Measurements from ENCODE around the gene SLCO1B3.

SLCO1B3 gene

DNA sequence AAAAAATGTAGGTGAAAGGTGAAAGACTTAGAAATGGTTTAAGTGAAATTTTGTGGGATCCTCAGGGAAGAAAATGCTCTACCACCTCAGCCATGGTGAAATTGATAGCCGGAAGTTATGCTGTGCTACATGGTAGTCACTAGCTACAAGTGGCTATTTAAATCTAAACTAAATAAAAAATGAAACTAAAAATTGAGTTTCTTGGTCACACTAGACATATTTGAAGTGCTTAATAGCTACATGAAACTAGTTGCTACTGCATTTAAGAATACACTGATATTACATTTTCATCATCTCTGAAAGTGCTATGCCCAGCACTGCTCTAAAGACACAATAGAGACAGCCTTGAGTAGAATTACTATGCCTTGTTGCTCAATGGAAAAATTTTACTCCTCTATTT, 10.3 kb upstream of the SLCO1B3 start:
- DNase-seq (ENCODE audit: low read depth): no peak
- TF ChIP-seq, protein P1, sequence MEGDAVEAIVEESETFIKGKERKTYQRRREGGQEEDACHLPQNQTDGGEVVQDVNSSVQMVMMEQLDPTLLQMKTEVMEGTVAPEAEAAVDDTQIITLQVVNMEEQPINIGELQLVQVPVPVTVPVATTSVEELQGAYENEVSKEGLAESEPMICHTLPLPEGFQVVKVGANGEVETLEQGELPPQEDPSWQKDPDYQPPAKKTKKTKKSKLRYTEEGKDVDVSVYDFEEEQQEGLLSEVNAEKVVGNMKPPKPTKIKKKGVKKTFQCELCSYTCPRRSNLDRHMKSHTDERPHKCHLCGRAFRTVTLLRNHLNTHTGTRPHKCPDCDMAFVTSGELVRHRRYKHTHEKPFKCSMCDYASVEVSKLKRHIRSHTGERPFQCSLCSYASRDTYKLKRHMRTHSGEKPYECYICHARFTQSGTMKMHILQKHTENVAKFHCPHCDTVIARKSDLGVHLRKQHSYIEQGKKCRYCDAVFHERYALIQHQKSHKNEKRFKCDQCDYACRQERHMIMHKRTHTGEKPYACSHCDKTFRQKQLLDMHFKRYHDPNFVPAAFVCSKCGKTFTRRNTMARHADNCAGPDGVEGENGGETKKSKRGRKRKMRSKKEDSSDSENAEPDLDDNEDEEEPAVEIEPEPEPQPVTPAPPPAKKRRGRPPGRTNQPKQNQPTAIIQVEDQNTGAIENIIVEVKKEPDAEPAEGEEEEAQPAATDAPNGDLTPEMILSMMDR (IDR thresholded peaks at IDR 0.05; ENCODE audit: control insufficient read depth, extremely low read depth, insufficient read depth): no peak
- no peak overlapping the region for H3K4me3 ChIP-seq (ENCODE audit: low read depth, low read length)

- TF ChIP-seq, protein P1 (IDR thresholded peaks at IDR 0.05; ENCODE audit: control insufficient read depth, extremely low read depth, insufficient read depth): no peak
- no peak overlapping the region for H3K4me3 ChIP-seq (ENCODE audit: low read depth, low read length)
- DNase-seq (ENCODE audit: low read depth): no peak
Measured at GRCh38 chr12:20801035-20801434, 9.5 kb upstream of the SLCO1B3 start.

DNA sequence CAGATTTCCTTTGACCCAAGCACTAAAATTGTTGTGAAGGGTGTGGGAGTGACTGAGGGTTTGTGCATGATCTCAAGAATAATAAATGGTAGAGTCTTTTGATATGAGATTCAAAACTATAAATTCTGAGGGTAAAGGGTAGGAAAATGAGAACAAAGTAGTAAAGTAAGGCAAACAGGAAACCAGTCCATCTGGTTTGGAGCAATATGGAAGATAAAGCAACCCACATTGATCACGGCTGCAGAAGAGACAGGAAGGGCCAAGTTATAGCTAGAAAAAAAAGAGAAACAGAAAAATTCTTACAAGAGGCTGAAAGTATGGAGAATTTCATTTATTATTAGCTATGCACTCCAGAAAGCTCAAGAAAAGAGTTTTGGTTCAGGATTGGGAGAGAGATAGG, 4.6 kb upstream of the SLCO1B3 start:
- TF ChIP-seq, protein P1 (IDR thresholded peaks at IDR 0.05; ENCODE audit: control insufficient read depth, extremely low read depth, insufficient read depth): no peak
- no peak overlapping the region for H3K4me3 ChIP-seq (ENCODE audit: low read depth, low read length)
- DNase-seq (ENCODE audit: low read depth): no peak

DNA sequence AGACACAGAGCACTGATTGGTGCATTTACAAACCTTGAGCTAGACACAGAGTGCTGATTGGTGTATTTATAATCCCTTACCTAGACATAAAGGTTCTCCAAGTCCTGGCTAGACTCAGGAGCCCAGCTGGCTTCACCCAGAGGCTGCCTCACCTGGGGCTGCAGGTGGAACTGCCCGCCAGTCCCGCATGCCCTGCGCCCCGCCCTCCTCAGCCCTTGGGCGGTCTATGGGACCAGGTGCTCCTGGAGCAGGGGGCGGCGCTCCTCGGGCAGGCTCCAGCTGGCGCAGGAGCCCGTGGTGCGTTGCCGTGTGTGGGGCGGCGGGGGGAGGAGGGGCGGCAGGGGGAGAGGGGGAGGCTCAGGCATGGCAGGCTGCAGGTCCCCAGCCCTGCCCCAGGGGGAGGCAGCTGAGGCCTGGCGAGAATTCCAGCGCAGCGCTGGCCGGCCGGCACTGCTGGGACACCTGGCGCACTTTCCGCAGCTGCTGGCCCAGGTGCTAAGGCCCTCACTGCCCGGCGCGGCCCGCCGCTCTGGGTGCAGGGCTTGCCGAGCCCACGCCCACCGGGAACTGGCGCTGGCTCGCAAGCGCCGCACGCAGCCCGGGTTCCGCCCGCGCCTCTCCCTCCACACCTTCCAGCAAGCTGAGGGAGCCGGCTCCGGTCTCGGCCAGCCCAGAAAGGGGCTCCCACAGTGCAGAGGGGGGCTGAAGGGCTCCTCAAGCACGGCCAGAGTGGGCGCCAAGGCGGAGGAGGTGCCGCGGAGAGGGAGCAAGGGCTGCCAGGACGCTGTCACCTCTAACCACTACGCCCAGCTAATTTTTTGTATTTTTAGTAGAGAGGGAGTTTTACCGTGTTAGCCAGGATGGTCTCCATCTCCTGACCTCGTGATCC, 3.1 kb upstream of the SLCO1B3 start:
- TF ChIP-seq, protein P1 (IDR thresholded peaks at IDR 0.05; ENCODE audit: control insufficient read depth, extremely low read depth, insufficient read depth): no peak
- DNase-seq (ENCODE audit: low read depth): no peak
- H3K4me3 ChIP-seq (ENCODE audit: low read depth, low read length): no peak overlapping the region

- no peak for DNase-seq (ENCODE audit: low read depth)
- TF ChIP-seq, protein P1 (IDR thresholded peaks at IDR 0.05; ENCODE audit: control insufficient read depth, extremely low read depth, insufficient read depth): no peak
- no peak overlapping the region for H3K4me3 ChIP-seq (ENCODE audit: low read depth, low read length)
Measured at GRCh38 chr12:20808521-20808920, 2.0 kb upstream of the SLCO1B3 start.

DNA sequence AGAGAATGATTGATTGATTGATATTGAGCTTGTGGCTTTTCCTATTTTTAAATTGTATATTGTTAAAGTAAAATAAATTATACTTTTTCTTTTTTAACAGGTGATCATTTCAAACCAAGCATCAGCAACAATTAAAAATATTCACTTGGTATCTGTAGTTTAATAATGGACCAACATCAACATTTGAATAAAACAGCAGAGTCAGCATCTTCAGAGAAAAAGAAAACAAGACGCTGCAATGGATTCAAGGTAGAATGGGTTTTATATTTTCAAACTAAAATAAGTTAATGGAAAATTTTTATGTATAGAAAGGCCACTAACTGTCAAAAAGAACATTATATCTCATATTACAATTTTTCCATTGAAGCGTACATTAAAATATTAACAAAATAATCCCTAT, 5.1 kb downstream of the SLCO1B3 start:
- DNase-seq (ENCODE audit: low read depth): no peak
- TF ChIP-seq, protein P1 (IDR thresholded peaks at IDR 0.05; ENCODE audit: control insufficient read depth, extremely low read depth, insufficient read depth): no peak
- no peak overlapping the region for H3K4me3 ChIP-seq (ENCODE audit: low read depth, low read length)

- no peak for DNase-seq (ENCODE audit: low read depth)
- TF ChIP-seq, protein P1 (IDR thresholded peaks at IDR 0.05; ENCODE audit: control insufficient read depth, extremely low read depth, insufficient read depth): no peak
- no peak overlapping the region for H3K4me3 ChIP-seq (ENCODE audit: low read depth, low read length)
Measured at GRCh38 chr12:20822415-20822814, 11.9 kb downstream of the SLCO1B3 start.

Measured in LNCaP clone FGC (cell line).